Renal cortical epithelial cell (primary cell): ENCODE measurements around the gene SH3GL1. TPM values are rescaled to one million over a fixed set of nuclear protein-coding genes. Genes with fewer than 3 reads are reported as not detected.

Experiments
- DNase-seq: peaks from one replicate; pipeline ENCODE4 v3.0.0-alpha.2; 2011; ENCODE audit warnings: low read depth
- total RNA-seq: library from RNA; depleted of rRNA; stranded (reverse); fragments of >200 nt; gene quantifications from 2 replicates; pipeline ENCODE4 v1.2.3, GENCODE V29; 2014

SH3GL1 gene
- 30.6 and 51.2 TPM in 2 replicates for total RNA-seq

- DNase-seq, result peak; percentile 53
These were observed at the start of gene SH3GL1 for GRCh38 chr19:4400135-4400936. SH3GL1 (minus strand) TSS chr19:4400547; CDS start chr19:4400368, 179 bp downstream.

- no peak for DNase-seq
These were observed 49.3 kb upstream of the SH3GL1 start for GRCh38 chr19:4449639-4450028.

- no peak for DNase-seq
These were observed 48.8 kb upstream of the SH3GL1 start for GRCh38 chr19:4449022-4449638.

GRCh38 chr19:4448147-4448985 is 48.0 kb upstream of the SH3GL1 start:
- no peak for DNase-seq

GRCh38 chr19:4447327-4448146 is 47.2 kb upstream of the SH3GL1 start:
- no peak for DNase-seq

- no peak for DNase-seq
These were observed 46.4 kb upstream of the SH3GL1 start for GRCh38 chr19:4446704-4447200.

- no peak for DNase-seq
These were observed 45.8 kb upstream of the SH3GL1 start for GRCh38 chr19:4445963-4446703.

GRCh38 chr19:4444765-4445741 is 44.7 kb upstream of the SH3GL1 start:
- DNase-seq, result no peak

- no peak for DNase-seq
These were observed 43.8 kb upstream of the SH3GL1 start for GRCh38 chr19:4443966-4444764.

GRCh38 chr19:4443188-4443587 is 42.8 kb upstream of the SH3GL1 start:
- DNase-seq, result no peak

GRCh38 chr19:4442819-4443146 is 42.4 kb upstream of the SH3GL1 start:
- no peak for DNase-seq

GRCh38 chr19:4441994-4442818 is 41.9 kb upstream of the SH3GL1 start:
- no peak for DNase-seq

GRCh38 chr19:4439243-4439642 is 38.9 kb upstream of the SH3GL1 start:
- DNase-seq, result no peak

GRCh38 chr19:4437103-4437502 is 36.8 kb upstream of the SH3GL1 start:
- DNase-seq, result no peak

- DNase-seq, result no peak
These were observed 35.9 kb upstream of the SH3GL1 start for GRCh38 chr19:4436231-4436630.

- DNase-seq, result no peak
These were observed 34.0 kb upstream of the SH3GL1 start for GRCh38 chr19:4434391-4434790.

GRCh38 chr19:4432918-4433506 is 32.7 kb upstream of the SH3GL1 start:
- DNase-seq, result no peak
